Skeletal muscle cell (primary cell): ENCODE data around the gene SLC35F2.

ENCODE experiments used
- DNase-seq: peaks from one replicate; pipeline ENCODE4 v3.0.0-alpha.2; 2010; ENCODE audit warnings: low read depth
- H3K4me3 ChIP-seq: 2 replicates; pipeline ENCODE4 v1.5.1; 2011; ENCODE audit warnings: low read depth, mild to moderate bottlenecking, control low read depth, low read length, moderate library complexity

SLC35F2 gene

GRCh38 chr11:107751082-107751481, 107.5 kb downstream of the SLC35F2 start:
- H3K4me3 ChIP-seq = no peak overlapping the region

GRCh38 chr11:107750313-107750712, 108.3 kb downstream of the SLC35F2 start:
- no peak overlapping the region for H3K4me3 ChIP-seq
- no peak for DNase-seq

More at GRCh38 chr11:107751082-107751481, 107.5 kb downstream of the SLC35F2 start:
- no peak for DNase-seq

- DNase-seq = peak; percentile 38
- no peak overlapping the region for H3K4me3 ChIP-seq
Measured at GRCh38 chr11:107747622-107748021, 111.0 kb downstream of the SLC35F2 start.

GRCh38 chr11:107744736-107745135, 113.9 kb downstream of the SLC35F2 start:
- no peak overlapping the region for H3K4me3 ChIP-seq

GRCh38 chr11:107743191-107743590, 115.4 kb downstream of the SLC35F2 start:
- no peak for DNase-seq
- H3K4me3 ChIP-seq = no peak overlapping the region

More at GRCh38 chr11:107744736-107745135, 113.9 kb downstream of the SLC35F2 start:
- DNase-seq = no peak

- no peak overlapping the region for H3K4me3 ChIP-seq
- DNase-seq = no peak
Measured at GRCh38 chr11:107741044-107741823, 117.4 kb downstream of the SLC35F2 start.
